GM19324 (cell line): ENCODE data around the gene RNF8.

Source experiments
- ATAC-seq: cut with Tn5 transposase; IDR thresholded peaks from one replicate; pipeline ENCODE4 v1.9.1; 2021; ENCODE audit warnings: mild to moderate bottlenecking, moderate library complexity; ENCODE audit not compliant: unreplicated experiment, low FRiP score

RNF8 gene

DNA sequence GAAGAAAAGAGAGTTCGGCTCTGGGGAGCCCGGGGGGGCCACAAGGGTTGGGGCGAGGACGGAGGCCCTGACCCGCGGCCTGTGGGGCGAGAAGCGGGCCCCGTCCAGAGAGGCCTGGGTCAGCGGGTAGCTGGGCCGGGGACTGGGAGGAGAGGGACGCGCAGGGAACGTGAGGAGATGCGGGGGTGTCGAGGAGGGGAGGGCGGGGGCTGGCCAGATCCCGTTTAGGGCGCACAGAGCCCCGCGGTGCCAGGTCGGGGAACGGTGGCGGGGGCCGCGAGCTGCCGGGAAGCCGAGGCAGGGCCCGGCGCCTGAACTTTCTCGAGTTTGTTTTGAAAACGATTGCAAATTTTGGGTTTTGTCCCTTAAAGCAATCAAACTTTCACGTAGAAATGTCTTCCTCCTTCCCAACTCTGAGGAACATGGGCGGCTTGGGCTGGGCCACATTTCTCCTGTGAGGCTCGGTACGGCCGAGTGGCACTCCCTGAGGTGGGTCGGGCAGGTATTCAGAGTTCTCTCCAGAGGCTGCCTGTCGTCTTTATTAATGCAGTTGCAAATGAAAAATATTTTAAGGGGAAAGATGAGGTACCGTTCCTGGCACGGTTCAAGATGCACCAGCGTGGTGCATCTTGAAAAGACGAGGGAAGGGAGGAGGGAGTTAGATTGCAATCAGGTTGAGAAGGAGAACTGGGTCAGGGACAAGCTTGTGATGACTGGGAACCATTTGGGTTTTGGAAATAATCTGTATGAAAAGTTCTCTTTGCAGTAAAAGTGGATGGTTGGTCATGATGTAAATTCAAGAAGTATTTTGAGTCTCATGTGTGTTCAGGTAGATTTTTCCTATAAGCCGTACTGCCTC is 972 bp downstream of the RNF8 start:
- no peak for ATAC-seq

- ATAC-seq, result no peak
Observed at GRCh38 chr6:37357288-37357687, 3.5 kb downstream of the RNF8 start.

DNA sequence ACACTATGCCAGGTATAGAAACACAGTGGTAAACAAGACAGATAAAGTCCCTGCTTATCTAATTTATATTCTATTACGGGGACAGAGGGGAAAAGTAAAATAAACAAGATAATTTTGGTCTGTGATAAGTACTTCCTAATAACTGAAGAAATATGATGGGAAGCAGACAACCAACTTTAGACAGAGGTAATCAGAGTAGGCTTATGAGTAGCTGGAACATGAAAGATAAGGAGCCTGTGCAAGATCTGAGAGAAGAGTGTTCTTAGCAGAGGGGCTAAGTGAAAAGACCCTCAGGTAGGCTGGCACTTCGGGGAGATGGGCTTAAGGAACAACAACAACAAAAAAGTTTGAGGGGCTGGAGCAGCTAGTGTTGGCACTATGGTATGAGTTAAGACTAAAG is 4.1 kb downstream of the RNF8 start:
- ATAC-seq, result no peak

DNA sequence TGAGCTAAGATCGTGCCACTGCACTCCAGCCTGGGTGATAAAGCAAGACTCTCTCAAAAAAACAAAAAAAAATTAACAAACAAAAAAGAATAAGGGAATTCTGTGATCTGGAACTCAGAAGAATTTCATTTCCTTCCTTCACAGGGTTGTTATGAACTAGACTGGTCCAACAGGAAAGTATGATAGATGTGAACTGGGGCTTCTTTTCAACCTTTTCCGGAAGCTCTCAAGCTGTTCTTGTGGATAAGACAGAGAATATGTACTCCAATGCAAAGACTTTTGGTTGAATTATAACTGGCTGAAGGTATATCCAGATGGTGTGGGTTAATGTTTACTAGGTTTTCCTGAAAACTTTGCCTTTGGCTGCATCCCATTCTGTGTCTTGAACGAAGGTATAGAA is 5.3 kb downstream of the RNF8 start:
- ATAC-seq, result no peak

GRCh38 chr6:37362101-37362828 is 8.5 kb downstream of the RNF8 start:
- no peak for ATAC-seq

GRCh38 chr6:37365791-37366190 is 12.0 kb downstream of the RNF8 start:
- no peak for ATAC-seq

GRCh38 chr6:37366910-37367309 is 13.1 kb downstream of the RNF8 start:
- no peak for ATAC-seq

DNA sequence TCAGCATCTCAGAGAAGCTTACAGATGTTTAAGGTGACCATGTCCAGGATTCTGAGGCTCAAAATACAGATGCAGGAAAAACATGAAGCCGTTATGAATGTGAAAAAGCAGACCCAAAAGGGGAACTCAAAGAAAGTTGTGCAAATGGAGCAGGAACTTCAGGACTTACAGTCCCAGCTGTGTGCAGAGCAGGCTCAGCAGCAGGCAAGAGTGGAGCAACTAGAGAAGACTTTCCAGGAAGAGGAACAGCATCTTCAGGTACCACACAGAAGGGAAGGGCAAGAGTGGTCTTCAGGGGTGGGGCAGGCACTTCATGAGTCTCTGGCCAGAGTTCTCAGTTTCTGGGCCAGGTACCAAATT is 15.2 kb downstream of the RNF8 start:
- ATAC-seq, result no peak

GRCh38 chr6:37369321-37370201 is 15.8 kb downstream of the RNF8 start:
- ATAC-seq, result no peak

DNA sequence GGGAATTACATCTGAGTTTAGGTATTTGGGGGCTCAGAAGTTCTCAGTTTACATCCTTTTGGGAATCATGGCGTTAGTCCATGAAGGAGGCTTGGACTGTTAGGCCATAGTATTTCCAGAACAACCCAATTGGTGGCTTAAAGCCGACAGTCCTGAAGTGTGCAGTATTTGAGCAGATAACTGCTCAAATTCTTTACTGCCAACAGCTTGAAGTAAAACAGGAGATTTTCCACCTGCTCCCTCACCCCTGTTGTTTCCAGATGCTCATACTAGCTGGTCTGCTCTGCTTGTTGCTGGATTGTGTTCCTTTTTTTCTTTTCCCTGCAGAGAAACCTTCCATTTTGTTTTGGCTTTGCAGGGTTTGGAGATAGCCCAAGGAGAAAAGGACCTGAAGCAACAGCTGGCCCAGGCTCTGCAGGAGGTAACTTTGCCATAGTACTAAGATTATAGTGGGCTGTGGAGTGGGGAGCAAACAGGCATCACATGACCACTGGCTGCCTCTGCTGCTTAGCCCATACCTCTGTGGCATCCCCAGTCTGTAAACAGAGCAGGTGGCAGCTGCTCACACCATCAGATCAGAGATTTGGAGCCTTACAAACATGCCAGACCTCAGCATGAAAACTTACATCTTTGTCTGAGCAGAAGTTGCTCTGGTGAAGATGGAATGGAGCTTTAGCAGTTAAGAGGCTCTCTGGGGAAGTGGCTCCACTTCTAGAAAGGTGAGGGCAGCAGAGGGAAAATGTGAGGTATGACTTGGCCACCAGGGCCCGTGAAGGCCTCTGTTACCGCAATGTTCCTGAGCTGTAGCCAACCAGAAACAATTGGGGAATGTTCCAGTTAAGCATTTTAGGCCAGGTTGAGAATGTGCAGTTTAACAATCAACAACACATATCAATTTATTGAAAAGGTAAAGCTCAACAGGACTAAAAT is 17.6 kb downstream of the RNF8 start:
- ATAC-seq, result no peak

DNA sequence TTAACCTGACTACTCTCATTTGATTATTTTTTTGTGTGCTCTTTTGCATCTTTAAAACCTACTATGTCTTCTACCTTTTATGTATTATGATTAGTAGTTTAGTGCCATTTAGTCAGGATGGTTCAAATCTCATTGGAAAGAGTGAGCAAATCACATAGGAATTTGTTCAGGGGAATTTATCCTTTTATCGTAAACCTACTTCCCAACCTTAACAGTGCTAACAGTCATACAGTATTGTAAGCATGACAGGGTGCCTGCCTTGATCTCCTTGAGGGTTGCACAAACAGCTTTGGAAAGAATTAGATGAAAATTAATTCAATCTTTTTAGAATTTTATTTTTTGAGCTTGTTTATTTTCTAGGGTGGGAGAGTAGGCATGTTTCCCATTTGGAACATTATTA is 18.3 kb downstream of the RNF8 start:
- ATAC-seq, result no peak

GRCh38 chr6:37373822-37374471 is 20.2 kb downstream of the RNF8 start:
- ATAC-seq, result no peak

DNA sequence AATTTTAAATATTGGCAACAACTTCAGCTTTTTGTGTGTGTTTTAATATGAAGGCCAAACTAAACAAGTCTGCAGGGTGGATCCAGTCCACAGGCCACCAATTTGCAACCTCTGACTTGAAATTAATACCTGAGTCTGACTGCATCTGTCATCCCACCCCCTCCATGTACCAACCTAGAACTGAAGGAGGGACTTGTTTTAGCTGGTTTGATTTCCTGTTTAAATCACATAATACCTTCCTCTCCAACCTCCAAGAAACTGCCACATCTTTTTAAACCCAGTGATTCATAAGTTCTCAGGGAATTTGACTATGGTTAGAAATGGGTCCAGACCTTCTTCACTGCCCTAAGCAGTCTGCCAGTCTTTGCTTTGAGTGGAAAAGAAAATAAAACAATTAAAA is 21.6 kb downstream of the RNF8 start:
- ATAC-seq, result no peak

DNA sequence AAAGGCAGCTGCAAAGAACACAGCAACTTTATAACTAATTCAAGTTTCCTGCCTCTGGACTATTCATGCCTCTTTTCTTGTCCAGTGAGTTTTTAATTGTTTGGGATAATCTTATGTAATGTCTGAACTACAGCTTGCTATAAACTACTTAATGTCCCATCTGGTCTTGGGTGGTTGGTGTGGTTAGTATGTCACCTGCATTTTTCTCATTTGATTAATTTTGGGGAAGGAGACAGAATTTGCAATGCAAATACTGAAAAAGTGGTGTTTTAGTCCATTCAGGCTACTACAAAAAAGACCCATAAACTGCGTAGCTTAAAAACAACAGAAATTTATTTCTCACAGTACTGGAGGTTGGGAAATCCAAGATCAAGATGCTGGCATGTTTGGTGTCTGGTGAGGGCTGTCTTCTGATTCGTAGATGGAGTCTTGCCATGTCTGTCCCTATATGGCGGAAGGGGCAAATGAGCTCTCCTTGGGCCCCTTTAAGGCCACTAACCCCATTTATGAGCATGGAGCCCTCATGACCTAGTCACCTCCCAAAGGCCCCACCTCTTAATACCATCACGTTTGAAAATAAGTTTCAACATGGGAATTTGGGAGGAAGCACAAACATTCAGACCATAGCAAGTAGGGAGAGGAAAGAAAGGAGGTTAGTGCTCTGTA is 22.4 kb downstream of the RNF8 start:
- no peak for ATAC-seq

DNA sequence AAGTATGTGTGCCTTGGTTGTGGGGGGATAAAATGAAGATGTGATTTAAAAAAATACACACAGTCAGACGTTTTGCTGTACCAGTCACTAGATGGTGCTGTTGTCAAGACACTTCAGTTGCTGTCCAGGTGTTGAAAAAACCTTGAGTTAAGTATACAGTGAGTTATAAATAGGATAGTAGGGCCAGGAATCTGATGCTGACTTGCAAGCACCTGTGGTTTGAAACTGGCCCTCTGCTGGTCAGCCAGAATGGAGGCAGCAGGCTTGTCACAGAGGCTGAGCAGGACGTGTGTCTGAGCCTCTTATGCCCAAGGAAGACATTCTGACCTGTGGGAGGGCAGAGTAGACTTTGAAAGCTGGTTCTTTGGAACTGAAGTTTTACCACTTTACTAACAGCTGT is 27.8 kb downstream of the RNF8 start:
- no peak for ATAC-seq

DNA sequence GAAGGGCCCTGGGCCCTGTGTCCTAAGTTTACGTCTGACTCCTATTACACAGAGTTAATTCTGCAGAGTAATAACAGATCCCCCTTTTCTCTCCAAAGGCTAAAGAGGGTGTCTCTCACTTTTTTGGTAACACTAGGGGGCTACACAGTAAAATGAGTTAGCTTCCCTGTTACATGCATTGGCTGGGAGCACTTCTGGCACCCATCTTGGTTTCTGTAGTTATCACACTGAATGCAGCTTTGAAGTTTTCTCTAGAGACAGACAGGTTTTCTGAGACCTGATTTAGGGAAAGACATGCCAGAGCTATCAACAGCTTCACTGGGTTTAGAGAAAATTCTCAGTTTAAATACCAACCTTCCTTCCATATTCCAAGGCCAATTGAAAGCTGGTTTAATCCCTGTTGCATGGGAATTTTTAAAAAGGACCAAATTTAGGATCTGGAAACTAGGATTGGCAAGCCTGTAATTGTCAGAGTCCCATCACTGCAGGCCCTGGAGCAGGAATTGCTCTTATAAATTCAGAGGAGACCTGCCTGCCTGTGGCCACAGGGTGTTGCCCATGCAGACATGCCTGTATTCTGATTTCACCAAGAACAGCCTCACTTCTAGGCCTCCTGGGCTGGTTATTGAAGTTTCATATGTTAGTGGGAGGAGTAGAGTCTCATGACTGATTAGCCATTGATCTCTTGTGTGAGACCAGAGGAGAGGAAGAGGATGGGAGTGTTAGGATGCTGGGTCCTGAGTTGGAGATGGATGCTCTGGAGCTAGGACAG is 29.4 kb downstream of the RNF8 start:
- no peak for ATAC-seq

DNA sequence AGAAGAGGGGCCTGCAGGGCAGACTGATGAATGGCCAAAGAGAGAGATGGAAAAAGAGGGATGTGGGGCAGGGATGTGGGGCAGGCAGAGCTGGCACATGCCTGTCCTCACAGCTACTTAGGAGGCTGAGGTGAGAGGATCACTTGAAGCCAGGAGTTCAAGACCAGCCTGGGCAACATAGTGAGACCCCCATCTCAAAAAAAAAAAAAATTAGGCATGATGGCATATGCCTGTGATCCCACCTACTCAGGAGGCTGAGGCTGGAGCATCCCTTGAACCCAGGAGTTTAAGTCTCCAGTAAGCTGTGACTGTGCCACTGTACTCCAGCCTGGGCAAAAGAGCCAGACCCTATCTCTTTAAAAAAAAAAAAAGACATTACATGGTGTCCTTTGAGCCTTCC is 34.8 kb downstream of the RNF8 start:
- no peak for ATAC-seq

GRCh38 chr6:37389857-37390256 is 36.1 kb downstream of the RNF8 start:
- no peak for ATAC-seq
